ENCODE results near the gene GALNT2. TPM values are rescaled to one million over a fixed set of nuclear protein-coding genes. Genes with fewer than 3 reads are reported as not detected.

GALNT2 gene
- total and polyA plus RNA-seq, 2 of the 13 experiments (the other 11 are each of a cell fraction or from before 2014, with no cell fraction given) = 39.3 to 39.6 TPM

DNA sequence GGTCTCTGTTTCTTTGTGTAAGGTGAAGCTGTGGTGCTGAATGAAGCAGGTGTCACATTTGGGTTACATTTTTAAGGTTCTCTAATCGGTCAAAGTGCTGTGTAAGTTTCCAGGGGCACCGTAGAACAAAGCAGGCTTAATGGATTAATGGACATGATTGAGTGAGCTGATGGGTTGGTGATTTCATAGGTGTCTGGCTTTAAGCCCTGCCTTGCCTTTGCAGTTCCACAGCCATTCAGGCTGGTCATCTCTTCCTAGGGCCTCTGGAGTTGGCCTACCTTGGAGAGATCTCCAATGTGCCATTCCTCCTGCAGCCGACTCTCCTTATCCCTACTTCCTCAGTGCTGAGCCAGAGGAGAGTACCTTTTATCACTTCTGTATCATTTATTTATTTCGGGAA lies 15.2 kb downstream of the GALNT2 start (continued):
- no peak for TF ChIP-seq CSRNP1 (CRISPR knock-in tag; IDR thresholded peaks at IDR 0.05)

DNA sequence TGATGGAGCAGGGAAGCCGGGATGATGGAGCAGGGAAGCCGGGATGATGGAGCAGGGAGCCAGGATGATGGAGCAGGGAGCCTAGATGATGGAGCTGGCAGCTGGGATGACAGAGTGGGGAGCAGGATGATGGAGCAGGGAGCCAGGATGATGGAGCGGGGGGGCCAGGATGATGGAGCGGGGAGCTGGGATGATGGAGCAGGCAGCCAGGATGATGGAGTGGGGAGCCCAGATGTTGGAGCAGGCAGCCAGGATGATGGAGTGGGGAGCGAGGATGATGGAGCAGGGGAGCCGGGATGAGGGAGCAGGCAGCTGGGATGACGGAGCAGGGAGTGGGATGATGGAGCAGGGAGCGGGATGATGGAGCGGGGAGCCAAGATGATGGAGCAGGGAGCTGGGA lies 16.0 kb downstream of the GALNT2 start:
- DNase-seq (ENCODE audit: low spot score) = no peak

More for the DNA sequence above, 16.0 kb downstream of the GALNT2 start:
- in situ Hi-C loops (cut with HindIII; ENCODE audit: extremely low pct_ligation_motif_present, low pct_unique_long_range_greater_than_20kb) (no loop called here), intact Hi-C loops (cut with micrococcal nuclease; ENCODE audit: unreplicated experiment) (no loop called here)
- peaks cover 14% of the 10 kb centered on the region for H3K4me1 ChIP-seq (ENCODE audit: insufficient read depth, low read length)
- FAIRE-seq = no peak
- peaks cover 27% of the 10 kb centered on the region; the same call in 1 of the 2 replicates for H4K20me1 ChIP-seq (ENCODE audit: insufficient read depth, low read length)
- H3K9me3 ChIP-seq (ENCODE audit: low read length) = no peaks in the 10 kb centered on the region
- peaks cover 82% of the 10 kb centered on the region for H3K79me2 ChIP-seq (ENCODE audit: insufficient read depth, low read length)
- peaks cover 1 to 5% of the 10 kb centered on the region in 2 experiments; a peak in 3 of 5 replicates for H3K36me3 ChIP-seq (replicated peaks in 1 of 2; ENCODE audit: control insufficient read depth in 1 of 2, insufficient read depth in 2 of 2, low read length in 2 of 2)
- ChIA-PET POLR2A (no interaction called here), CTCF (ENCODE audit: low intra/inter-chr PET ratio, low total read pairs) (no interaction called here)
- H2AFZ ChIP-seq (ENCODE audit: low read length) = no peak overlapping the region
- no peaks in the 10 kb centered on the region for H3K27me3 ChIP-seq (ENCODE audit: control insufficient read depth in 1 of 2, insufficient read depth in 2 of 2, low read length in 2 of 2)
- no peak overlapping the region for H3K4me2 ChIP-seq (ENCODE audit: low read depth, low read length)
- 97% methylated on average over 9 of the region's 9 CpGs for WGBS (ENCODE audit: low lambda C conversion rate)
- H3K4me3 ChIP-seq (replicated peaks in 1 of 3; ENCODE audit: insufficient read depth in 1 of 3, low read depth in 2 of 3, low read length in 3 of 3) = no peak overlapping the region
- H3K27ac ChIP-seq (ENCODE audit: extremely low read length, insufficient read depth, low read length) = no peak overlapping the region
- TF ChIP-seq ZNF263 (CRISPR knock-in tag; IDR thresholded peaks at IDR 0.05) (no peak), SMYD3 (CRISPR knock-in tag; IDR thresholded peaks at IDR 0.05) (no peak), ZNF160 (CRISPR knock-in tag; IDR thresholded peaks at IDR 0.05) (no peak), CAMTA2 (CRISPR knock-in tag; IDR thresholded peaks at IDR 0.05; ENCODE audit: borderline replicate concordance) (no peak), ZBTB33 (CRISPR knock-in tag; IDR thresholded peaks at IDR 0.05) (no peak), TRIM24 (CRISPR knock-in tag; IDR thresholded peaks at IDR 0.05) (no peak), HOXA3 (CRISPR knock-in tag; IDR thresholded peaks at IDR 0.05) (no peak), HDAC2 (CRISPR knock-in tag; IDR thresholded peaks at IDR 0.05) (no peak), MAX (IDR thresholded peaks at IDR 0.05) (no peak), HNRNPK (IDR thresholded peaks at IDR 0.05; ENCODE audit: low read depth, low read length, poor library complexity, severe bottlenecking) (no peak), HHEX (CRISPR knock-in tag; IDR thresholded peaks at IDR 0.05) (no peak), ZUFSP (CRISPR knock-in tag; IDR thresholded peaks at IDR 0.05; ENCODE audit: borderline replicate concordance) (no peak), PBX2 (CRISPR knock-in tag; IDR thresholded peaks at IDR 0.05) (no peak), ZNF33A (CRISPR knock-in tag; IDR thresholded peaks at IDR 0.05; ENCODE audit: borderline replicate concordance) (no peak), RBFOX2 (IDR thresholded peaks at IDR 0.05; ENCODE audit: low read depth, low read length) (no peak)
- TF ChIP-seq, protein P1, sequence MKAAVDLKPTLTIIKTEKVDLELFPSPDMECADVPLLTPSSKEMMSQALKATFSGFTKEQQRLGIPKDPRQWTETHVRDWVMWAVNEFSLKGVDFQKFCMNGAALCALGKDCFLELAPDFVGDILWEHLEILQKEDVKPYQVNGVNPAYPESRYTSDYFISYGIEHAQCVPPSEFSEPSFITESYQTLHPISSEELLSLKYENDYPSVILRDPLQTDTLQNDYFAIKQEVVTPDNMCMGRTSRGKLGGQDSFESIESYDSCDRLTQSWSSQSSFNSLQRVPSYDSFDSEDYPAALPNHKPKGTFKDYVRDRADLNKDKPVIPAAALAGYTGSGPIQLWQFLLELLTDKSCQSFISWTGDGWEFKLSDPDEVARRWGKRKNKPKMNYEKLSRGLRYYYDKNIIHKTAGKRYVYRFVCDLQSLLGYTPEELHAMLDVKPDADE (CRISPR knock-in tag; IDR thresholded peaks at IDR 0.05) = no peak
- H3K9ac ChIP-seq (ENCODE audit: insufficient read depth, low read depth, low read length) = no peak overlapping the region
- no peak for ATAC-seq
- no TSS peak for BruUV-seq (replicated peaks)

Measured in HepG2 (cell line).